GM23248 (cell line): ENCODE measurements around the gene SPART. TPM values are rescaled to one million over a fixed set of nuclear protein-coding genes. Genes with fewer than 3 reads are reported as not detected.
A peak's percentile ranks its signal among the peaks of the same experiment; 100 is the strongest.

ENCODE experiments used
- DNase-seq: peaks from one replicate; pipeline ENCODE4 v3.0.0-alpha.2; 2015
- H2AFZ ChIP-seq: fragments of 200-600 bp; sonication (generic); 2 replicates; pipeline ENCODE4 v1.6.1; 2016; ENCODE audit warnings: antibody characterized with exemption
- H3F3A ChIP-seq: fragments of 200-600 bp; sonication (generic); 2 replicates; pipeline ENCODE4 v1.6.1; 2016; ENCODE audit warnings: mild to moderate bottlenecking, antibody characterized with exemption, mixed run types; ENCODE audit not compliant: insufficient read depth
- H3K27ac ChIP-seq: fragments of 200-600 bp; sonication (generic); 2 replicates; pipeline ENCODE4 v1.5.1; 2016; ENCODE audit warnings: mild to moderate bottlenecking
- H3K27me3 ChIP-seq: fragments of 200-600 bp; sonication (generic); replicated peaks from 2 replicates; pipeline ENCODE4 v1.6.1; 2016; ENCODE audit warnings: mild to moderate bottlenecking; ENCODE audit not compliant: insufficient read depth
- H3K36me3 ChIP-seq: fragments of 200-600 bp; sonication (generic); 2 replicates; pipeline ENCODE4 v1.6.1; 2016; ENCODE audit warnings: low read depth, mild to moderate bottlenecking
- H3K4me1 ChIP-seq: fragments of 200-600 bp; sonication (generic); 2 replicates; pipeline ENCODE4 v1.6.1; 2016; ENCODE audit warnings: mild to moderate bottlenecking; ENCODE audit not compliant: insufficient read depth
- H3K4me2 ChIP-seq: fragments of 200-600 bp; sonication (generic); one replicate; pipeline ENCODE4 v1.6.1; 2016; ENCODE audit warnings: mild to moderate bottlenecking; ENCODE audit not compliant: unreplicated experiment
- H3K4me3 ChIP-seq: fragments of 200-600 bp; sonication (generic); 2 replicates; pipeline ENCODE4 v1.5.1; 2016; ENCODE audit warnings: mild to moderate bottlenecking
- H3K79me2 ChIP-seq: fragments of 200-600 bp; sonication (generic); 2 replicates; pipeline ENCODE4 v1.6.1; 2016; ENCODE audit warnings: mild to moderate bottlenecking; ENCODE audit not compliant: insufficient read depth
- H3K9ac ChIP-seq: fragments of 200-600 bp; sonication (generic); 2 replicates; pipeline ENCODE4 v1.6.1; 2016; ENCODE audit warnings: mild to moderate bottlenecking
- H3K9me2 ChIP-seq: fragments of 200-600 bp; sonication (generic); 2 replicates; pipeline ENCODE4 v1.6.1; 2016; ENCODE audit warnings: mixed run types, mild to moderate bottlenecking, moderate library complexity; ENCODE audit not compliant: insufficient read depth
- H3K9me3 ChIP-seq: fragments of 200-600 bp; sonication (generic); one replicate; pipeline ENCODE4 v1.6.1; 2017; ENCODE audit warnings: low read depth
- H4K20me1 ChIP-seq: fragments of 200-600 bp; sonication (generic); 2 replicates; pipeline ENCODE4 v1.6.0; 2016; ENCODE audit not compliant: insufficient read depth
- EZH2 ChIP-seq: fragments of 200-600 bp; sonication (generic); IDR thresholded peaks from 2 replicates; pipeline ENCODE4 v1.6.1; 2018; ENCODE audit warnings: antibody characterized with exemption, mild to moderate bottlenecking; ENCODE audit not compliant: insufficient read depth, poor library complexity, severe bottlenecking
- EZH2phosphoT487 ChIP-seq: fragments of 200-600 bp; sonication (generic); IDR thresholded peaks from 2 replicates; pipeline ENCODE4 v1.6.1; 2018; ENCODE audit warnings: antibody characterized with exemption, moderate library complexity, mild to moderate bottlenecking, low read depth; ENCODE audit not compliant: insufficient read depth
- WGBS, 2 experiments: methylation state at CpG; one replicate each; pipeline ENCODE4 v1.1.6; 2015 to 2017; ENCODE audit warnings: low lambda C conversion rate in 2 of 2, low coverage in 1 of 2; ENCODE audit errors: missing lambda C conversion rate in 2 of 2; 5-methylcytosine and 5-hydroxymethylcytosine counted together
- in situ Hi-C: fragments of 300-500 bp; cut with MboI; formaldehyde crosslinking; loops from 2 replicates; pipeline ENCODE4 v1.15.0; 2020
- polyA plus RNA-seq: library from polyadenylated mRNA; unstranded; fragments of >200 nt; fragmentation: Nextera tagmentation; extraction: Ambion mirVana; gene quantifications from 2 replicates; pipeline ENCODE4 v1.2.1, GENCODE V29; 2016
- total RNA-seq: library from RNA; depleted of rRNA; stranded (reverse); fragments of >200 nt; shearing (Covaris generic); gene quantifications from 2 replicates; pipeline ENCODE4 v1.2.3, GENCODE V29; 2014

The SPART gene
- total and polyA plus RNA-seq, 2 experiments from 2014 or later, result 66.3 to 82.4 TPM

DNA sequence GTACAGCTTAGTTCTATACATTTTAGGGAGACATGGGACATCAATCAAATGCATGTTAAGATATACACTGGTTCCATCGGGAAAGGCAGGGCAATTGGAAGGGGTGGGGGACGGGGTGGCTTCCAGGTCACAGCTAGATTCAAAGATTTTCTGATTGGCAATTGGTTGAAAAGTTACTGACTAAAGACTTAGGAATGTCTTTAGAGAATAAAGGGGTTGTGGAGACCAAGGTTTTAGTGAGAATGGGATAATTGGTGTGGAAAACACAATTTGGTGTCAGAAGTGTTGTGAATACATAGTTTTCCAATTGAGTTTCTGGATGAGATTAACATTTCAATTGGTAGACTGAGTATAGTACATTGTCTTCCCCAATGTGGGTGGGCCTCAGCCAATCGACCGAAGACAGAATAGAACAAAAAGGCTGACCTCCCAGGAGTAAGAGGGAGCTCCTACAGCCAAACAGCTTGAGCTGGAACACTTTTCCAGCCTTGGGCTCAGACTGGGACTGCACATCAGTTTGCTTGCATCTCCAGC is 47.6 kb downstream of the SPART start:
- H3K9ac ChIP-seq, result 0 out of 2 replicates have a peak overlapping the region, but pooled peaks have one; percentile 77
- in situ Hi-C loops, result loop anchor here (10.0 to 25.0 kb wide), 2 partner anchors 106 to 439 kb away; no protein-coding TSS in a partner anchor
- 19 to 25% methylated on average over 4 of the region's 4 CpGs for WGBS, 2 experiments

DNA sequence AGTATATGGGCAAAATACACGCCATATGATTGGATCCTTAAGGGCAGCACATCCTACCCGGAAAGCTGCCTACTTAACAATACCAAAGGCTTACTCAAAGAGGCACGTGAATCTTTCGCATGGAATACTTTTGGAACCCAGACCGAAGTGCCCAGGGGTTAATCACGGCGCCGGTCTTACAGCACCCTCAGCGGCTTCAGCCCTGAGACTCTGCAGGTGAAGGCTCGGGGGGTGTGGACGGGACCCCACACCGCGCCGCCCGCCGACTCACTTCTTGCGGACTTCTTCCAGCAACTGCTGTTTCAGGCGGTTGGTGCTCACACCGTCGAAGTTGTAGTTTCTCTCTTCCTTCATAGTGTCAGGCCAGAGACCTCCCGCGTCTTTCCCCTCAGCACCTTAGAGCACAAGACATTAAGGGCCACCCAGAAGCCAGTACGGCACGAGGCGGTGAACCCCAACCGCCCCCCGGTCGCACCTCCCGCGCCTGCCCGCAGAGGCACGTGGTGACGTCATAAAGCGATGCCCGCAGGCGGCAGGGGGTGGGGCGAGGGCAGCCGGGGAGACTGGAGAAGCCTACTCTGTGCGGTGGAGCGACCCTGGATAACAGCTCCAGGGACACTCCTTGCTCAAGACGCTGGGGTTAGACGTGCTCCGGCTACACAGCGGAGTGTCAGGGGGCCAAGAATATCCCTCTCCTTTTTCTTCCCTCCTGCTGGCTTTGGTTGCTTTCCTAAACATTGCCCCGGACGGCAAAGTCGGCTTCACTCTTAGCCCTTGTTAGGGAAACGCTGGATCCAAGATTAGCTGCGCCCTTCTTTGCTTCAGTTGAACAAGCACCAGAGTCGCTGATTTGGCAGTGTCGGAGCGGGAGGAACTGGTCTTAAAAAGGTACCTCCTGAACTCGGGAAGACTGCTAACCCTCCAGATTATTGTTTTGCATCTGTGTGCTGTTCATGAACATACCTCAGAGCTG is 48.5 kb downstream of the SPART start, which contains the start of gene CCDC169:
TSS of gene CCDC169 (minus strand) at position 449 of the 973 bp plus-strand sequence. CDS start at position 354, 95 bp downstream.
- H3K9me2 ChIP-seq, result no peaks in the 10 kb centered on the region
- peaks cover 32% of the 10 kb centered on the region for H3F3A ChIP-seq
- peak within 1 kb of the TSS; percentile 77 for H3K9ac ChIP-seq
- H3K27me3 ChIP-seq, result no peaks in the 10 kb centered on the region
- DNase-seq, result peak; percentile 83
- H4K20me1 ChIP-seq, result no peaks in the 10 kb centered on the region
- H3K4me2 ChIP-seq, result peak within 1 kb of the TSS; percentile 95
- H3K9me3 ChIP-seq, result no peaks in the 10 kb centered on the region
- peak within 1 kb of the TSS; percentile 51 for H3K27ac ChIP-seq
- 0 out of 2 replicates have a peak, but pooled peaks cover 1% of the 10 kb centered on the region for H3K36me3 ChIP-seq
- H3K79me2 ChIP-seq, result no peaks in the 10 kb centered on the region
- in situ Hi-C loops, result loop anchor here (10.0 to 25.0 kb wide), 2 partner anchors 107 to 440 kb away; no protein-coding TSS in a partner anchor
- peak within 1 kb of the TSS; percentile 81 for H3K4me3 ChIP-seq
- peak within 1 kb of the TSS; percentile 96 for H2AFZ ChIP-seq
- 1% methylated on average over 40 to 52 of the region's 53 CpGs for WGBS, 2 experiments
- no peak for TF ChIP-seq EZH2
- TF ChIP-seq EZH2phosphoT487, result no peak
- peaks cover 6% of the 10 kb centered on the region; the same call in 1 of the 2 replicates for H3K4me1 ChIP-seq

More for the DNA sequence above, 47.6 kb downstream of the SPART start:
- DNase-seq, result no peak
- Histone ChIP-seq H3K9me2 (no peaks in the 10 kb centered on the region), H3K27ac (no peak overlapping the region), H3K27me3 (no peaks in the 10 kb centered on the region), H3K4me2 (peak overlapping the region; percentile 95), H2AFZ (peak overlapping the region; percentile 96), H3K9me3 (no peaks in the 10 kb centered on the region), H3K36me3 (peaks cover 8% of the 10 kb centered on the region; the same call in 1 of the 2 replicates), H3K4me3 (peak overlapping the region; percentile 81), H3K79me2 (no peaks in the 10 kb centered on the region), H3F3A (peaks cover 32% of the 10 kb centered on the region), H4K20me1 (no peaks in the 10 kb centered on the region), H3K4me1 (peaks cover 6% of the 10 kb centered on the region; the same call in 1 of the 2 replicates)
- no peak for TF ChIP-seq EZH2
- no peak for TF ChIP-seq EZH2phosphoT487

DNA sequence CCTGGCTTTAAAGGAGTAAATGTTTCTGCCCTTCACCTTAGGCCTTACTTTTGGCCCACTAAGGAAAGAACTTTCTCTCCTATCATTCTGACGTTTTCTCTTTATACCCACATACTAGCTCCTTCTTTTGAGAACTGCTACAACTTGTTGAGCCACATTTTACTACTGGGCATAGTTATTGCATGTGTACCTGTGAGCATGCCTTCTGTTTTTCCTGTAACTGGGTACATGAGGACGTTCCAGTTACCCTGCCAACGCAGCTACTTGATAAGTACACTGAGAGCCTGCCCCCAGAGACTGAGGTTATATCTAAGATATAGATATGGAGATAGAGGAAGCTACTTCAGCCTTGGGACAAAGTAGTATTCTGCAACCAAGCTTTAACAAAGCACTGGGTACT is 52.1 kb downstream of the SPART start:
- WGBS, 2 experiments, result 58 to 61% methylated on average over 3 of the region's 3 CpGs
- H3K9me2 ChIP-seq, result no peaks in the 10 kb centered on the region
- H3F3A ChIP-seq, result peaks cover 6% of the 10 kb centered on the region; the same call in 1 of the 2 replicates
- no peaks in the 10 kb centered on the region for H3K79me2 ChIP-seq
- DNase-seq, result no peak
- H3K4me2 ChIP-seq, result no peak overlapping the region
- TF ChIP-seq EZH2 (no peak), EZH2phosphoT487 (no peak)
- no peak overlapping the region for H2AFZ ChIP-seq
- H3K27me3 ChIP-seq, result no peaks in the 10 kb centered on the region
- H3K9ac ChIP-seq, result no peak overlapping the region
- no peak overlapping the region for H3K4me3 ChIP-seq
- H3K36me3 ChIP-seq, result no peaks in the 10 kb centered on the region
- no peak overlapping the region for H3K27ac ChIP-seq
- H3K9me3 ChIP-seq, result no peaks in the 10 kb centered on the region
- no peaks in the 10 kb centered on the region for H4K20me1 ChIP-seq
- peaks cover 6% of the 10 kb centered on the region; the same call in 1 of the 2 replicates for H3K4me1 ChIP-seq
- in situ Hi-C loops, result loop anchor here (10.0 to 25.0 kb wide), 2 partner anchors 111 to 443 kb away; no protein-coding TSS in a partner anchor

DNA sequence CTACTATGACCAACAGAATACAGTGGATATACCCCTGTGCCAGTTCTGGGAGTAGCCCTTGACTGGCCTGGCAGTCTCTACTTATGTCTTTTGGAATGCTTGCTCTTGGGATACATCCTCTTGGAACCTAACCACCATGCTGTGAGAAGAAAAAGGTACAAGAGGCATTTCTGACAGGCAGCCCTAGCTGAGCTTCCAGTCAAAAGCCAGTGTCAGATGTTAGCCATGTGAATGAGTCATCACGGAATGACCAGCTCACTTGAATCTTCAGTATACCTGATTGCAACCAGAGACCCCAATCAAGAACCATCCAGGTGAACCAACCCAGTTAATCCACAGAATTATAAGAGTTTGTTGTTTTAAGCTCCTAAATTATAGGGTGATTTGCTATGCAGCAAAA is 52.7 kb downstream of the SPART start:
- no peak overlapping the region for H3K4me2 ChIP-seq
- no peak overlapping the region for H3K9ac ChIP-seq
- H3K9me2 ChIP-seq, result no peaks in the 10 kb centered on the region
- H2AFZ ChIP-seq, result no peak overlapping the region
- WGBS, 2 experiments, result 81 to 82% methylated on average over 1 of the region's 1 CpG
- no peaks in the 10 kb centered on the region for H3K9me3 ChIP-seq
- no peak for TF ChIP-seq EZH2
- TF ChIP-seq EZH2phosphoT487, result no peak
- 0 out of 2 replicates have a peak, but pooled peaks cover 5% of the 10 kb centered on the region for H3F3A ChIP-seq
- no peak overlapping the region for H3K27ac ChIP-seq
- no peaks in the 10 kb centered on the region for H3K27me3 ChIP-seq
- DNase-seq, result no peak
- no peaks in the 10 kb centered on the region for H3K79me2 ChIP-seq
- H3K4me1 ChIP-seq, result peaks cover 6% of the 10 kb centered on the region; the same call in 1 of the 2 replicates
- no peaks in the 10 kb centered on the region for H3K36me3 ChIP-seq
- H3K4me3 ChIP-seq, result no peak overlapping the region
- in situ Hi-C loops, result loop anchor here (10.0 to 25.0 kb wide), 2 partner anchors 111 to 444 kb away; no protein-coding TSS in a partner anchor
- no peaks in the 10 kb centered on the region for H4K20me1 ChIP-seq
